Stimulated activated CD8-positive, alpha-beta memory T cell treated with anti-CD3 and anti-CD28 coated beads, Interleukin-15, amount 100 ng/mL, for 1 hour (primary cell): ENCODE data around the gene LRRC45.

Source experiments
- DNase-seq: peaks from one replicate; pipeline ENCODE4 v3.0.0-alpha.2; 2020; ENCODE audit warnings: low read depth

Gene LRRC45

DNA sequence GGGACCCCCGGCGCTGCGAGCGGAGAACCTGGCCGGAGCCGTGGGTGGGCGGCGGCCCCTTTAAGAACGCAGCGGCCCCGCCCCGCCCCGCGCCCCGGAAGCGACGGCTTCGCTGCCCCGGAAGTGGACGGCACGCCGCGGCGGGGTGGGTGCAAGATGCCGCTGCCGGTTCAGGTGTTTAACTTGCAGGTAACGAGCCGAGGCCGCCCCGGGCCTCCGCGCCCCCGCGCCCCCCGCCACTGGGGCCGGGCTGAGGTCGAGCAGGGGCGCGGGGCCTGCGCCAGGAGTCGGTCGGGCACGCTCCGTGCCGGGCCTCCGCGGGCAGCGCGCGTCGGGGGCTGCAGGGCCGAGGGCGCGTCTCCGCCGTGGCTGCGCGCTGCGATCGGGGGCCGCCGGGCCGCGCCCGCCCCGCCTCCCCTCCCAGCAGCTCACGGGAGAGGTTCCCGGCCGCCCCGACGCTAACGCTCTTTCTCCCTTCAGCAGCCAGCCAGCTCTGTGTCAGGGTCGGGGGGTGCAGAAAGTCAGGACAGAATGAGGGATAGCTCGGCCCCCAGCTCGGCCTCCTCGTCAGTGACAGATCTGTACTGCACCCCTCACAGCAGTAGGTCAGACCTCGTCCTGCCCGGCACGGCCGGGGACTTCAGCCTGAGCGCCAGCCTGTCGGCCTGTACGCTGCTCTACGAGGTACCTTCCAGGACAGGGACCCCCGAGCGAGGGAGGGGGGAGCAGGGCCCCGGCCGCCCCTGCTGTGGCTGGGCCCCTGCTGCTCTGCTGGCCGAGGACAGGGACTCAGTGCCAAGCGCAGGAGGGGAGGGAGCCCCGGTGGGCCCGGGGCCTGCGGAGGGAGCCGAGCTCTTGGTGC lies 28.9 kb downstream of the LRRC45 start, which contains the start of the genes GPS1 and RFNG:
Gene GPS1, plus strand, starts transcription at position 123 of the 862 bp plus-strand sequence. Its CDS starts 34 bp downstream, at position 157.
Gene RFNG, minus strand, starts transcription at position 36 of the 862 bp plus-strand sequence. CDS start 45 bp downstream, outside the sequence.
- DNase-seq = peak; percentile 64

DNA sequence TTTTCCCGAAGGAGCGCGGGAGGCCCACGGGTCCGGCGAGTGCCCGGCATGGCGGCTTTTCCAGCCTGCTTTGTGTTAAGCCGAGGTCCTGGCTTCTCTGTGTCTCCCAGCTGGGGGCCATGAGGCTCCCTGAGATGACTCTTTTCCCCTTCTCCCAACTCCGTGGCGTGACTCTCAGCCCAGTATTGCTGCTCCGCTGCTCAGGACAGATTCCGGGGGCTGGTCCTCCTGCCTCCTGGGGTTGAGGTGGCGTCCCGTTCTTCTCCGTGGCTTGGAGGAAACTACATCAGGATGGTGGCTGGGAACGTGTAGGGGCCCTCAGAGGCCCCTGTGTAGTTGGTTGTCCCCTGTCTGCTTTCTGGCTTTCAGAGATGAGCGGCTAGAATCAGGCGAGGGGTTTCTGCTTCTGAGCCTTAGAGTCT lies 29.5 kb downstream of the LRRC45 start:
- DNase-seq = no peak

DNA sequence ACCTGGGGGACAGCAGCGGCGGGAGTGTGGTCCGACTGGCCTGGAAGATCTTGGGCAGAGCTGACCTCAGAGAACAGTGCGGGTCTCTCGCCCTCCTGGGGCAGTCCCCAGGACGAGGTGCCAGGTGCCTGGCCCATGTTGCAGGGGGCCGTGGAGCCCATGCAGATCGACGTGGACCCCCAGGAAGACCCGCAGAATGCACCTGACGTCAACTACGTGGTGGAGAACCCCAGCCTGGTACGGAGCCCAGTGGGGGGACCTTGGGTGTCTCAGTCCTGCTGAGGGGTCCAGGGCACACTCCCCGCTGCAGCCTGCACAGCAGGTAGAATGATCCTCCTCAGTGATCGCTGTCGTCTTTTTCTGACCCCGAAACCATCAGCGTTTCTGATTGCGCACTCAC lies 30.0 kb downstream of the LRRC45 start:
- no peak for DNase-seq

DNA sequence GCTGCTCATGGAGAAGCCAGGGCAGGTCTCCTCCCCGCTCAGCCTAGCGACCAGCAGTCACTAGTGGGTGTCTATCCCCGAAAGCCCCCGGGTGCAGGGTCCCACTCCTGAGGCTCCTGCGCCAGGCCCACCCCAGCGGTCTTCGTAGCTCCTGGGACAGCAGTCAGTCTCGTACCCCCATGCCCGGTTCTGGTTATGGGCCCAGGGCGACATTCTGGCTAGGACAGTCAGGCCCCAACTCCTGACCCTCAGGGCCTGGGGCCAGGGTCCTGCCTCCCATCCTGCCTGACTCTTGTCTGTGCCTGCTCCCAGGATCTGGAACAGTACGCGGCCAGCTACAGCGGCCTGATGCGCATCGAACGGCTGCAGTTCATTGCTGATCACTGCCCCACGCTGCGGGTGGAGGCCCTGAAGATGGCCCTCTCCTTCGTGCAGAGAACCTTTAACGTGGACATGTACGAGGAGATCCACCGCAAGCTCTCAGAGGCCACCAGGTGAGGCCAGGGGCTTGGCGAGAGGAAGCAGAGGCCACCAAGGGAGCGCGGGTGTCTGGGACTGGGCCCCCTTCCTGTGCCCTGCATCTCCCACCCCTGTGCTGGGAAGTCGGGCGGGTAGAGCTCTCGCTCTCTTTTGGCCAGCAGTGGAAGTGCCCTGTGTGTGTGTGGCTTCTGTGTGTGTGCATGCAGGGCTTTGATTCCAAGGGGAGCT lies 30.6 kb downstream of the LRRC45 start:
- no peak for DNase-seq

DNA sequence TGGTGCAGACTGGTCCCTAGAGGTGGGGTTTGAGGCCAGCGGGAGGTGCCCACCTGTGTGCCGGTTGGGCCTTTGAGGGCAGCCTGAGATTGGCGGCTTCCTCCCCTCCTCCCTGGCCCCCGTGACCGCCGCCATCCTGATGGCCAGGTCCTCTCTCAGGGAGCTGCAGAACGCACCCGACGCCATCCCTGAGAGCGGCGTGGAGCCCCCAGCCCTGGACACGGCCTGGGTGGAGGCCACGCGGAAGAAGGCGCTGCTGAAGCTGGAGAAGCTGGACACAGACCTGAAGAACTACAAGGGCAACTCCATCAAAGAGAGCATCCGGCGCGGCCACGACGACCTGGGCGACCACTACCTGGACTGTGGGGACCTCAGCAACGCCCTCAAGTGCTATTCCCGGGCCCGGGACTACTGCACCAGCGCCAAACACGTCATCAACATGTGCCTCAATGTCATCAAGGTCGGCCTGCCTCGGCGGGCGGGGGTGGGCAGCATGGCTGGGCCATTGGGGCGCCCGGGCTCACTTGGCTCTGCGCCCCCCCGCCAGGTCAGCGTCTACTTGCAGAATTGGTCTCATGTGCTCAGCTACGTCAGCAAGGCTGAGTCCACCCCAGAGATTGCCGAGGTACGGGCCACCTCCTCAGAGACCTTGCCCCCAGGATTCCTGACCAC lies 31.4 kb downstream of the LRRC45 start:
- DNase-seq = no peak

DNA sequence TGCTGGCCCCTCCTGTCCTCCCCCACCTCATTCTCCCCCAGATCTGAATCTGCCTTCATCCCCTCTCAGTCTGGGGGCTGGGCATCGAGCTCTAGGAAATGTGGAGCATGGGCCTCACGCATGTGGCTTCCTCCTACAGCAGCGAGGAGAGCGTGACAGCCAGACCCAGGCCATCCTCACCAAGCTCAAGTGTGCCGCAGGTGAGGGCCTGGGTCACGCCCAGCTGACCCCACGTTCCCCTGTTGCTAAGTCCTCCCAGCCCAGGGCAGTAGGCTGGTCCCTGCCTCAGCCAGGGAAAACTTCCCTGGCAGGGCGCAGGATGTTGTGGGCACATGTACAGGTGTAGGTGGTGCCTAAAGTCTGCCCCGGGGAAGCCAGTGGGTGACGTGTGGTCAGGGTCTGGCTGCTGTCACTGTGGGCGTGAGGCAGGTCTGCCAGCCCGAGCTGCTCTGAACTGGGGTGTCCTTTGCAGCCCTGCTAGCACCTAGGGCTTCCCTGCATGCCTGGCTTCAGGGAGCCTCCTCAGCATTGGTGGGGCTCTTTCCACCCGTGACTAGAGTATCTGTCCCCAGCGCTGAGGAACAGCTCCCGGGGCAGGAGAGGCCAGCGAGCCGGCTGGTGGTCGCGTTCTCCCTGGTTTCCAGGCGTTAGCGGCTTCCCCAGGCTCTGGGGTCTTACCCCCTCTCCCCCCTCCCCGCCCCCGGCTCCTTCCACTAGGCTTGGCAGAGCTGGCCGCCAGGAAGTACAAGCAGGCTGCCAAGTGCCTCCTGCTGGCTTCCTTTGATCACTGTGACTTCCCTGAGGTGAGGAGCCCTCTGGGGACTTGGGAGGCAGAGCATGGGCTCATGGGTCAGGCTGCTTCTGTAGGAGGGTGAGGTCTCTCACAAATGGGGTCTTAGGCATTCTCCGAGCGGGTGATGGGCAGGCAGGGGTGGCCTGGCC lies 32.2 kb downstream of the LRRC45 start:
- no peak for DNase-seq

DNA sequence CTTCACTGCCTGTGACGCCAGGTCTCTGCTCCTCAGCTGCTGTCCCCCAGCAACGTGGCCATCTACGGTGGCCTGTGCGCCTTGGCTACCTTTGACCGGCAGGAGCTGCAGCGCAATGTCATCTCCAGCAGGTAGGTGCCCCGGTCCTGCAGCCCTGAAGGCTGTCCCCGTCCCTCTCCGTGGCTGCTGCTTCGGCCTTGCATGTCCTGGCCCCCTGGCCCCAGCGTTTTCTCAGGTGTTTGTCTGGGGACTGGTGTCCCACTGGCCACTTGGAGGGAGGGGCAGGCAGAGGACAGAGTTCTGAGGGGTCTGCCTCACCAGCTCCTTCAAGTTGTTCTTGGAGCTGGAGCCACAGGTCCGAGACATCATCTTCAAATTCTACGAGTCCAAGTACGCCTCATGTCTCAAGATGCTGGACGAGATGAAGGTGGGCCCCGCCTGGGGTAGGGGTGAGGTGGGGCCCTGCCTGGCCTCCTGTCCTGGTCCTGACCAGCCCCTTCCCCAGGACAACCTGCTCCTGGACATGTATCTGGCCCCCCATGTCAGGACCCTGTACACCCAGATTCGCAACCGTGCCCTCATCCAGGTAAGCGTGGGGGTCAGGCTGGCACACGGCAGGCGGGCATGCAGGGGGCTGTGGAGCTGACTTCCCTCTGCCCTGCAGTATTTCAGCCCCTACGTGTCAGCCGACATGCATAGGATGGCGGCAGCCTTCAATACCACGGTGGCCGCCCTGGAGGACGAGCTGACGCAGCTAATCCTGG lies 33.0 kb downstream of the LRRC45 start:
- DNase-seq = no peak

DNA sequence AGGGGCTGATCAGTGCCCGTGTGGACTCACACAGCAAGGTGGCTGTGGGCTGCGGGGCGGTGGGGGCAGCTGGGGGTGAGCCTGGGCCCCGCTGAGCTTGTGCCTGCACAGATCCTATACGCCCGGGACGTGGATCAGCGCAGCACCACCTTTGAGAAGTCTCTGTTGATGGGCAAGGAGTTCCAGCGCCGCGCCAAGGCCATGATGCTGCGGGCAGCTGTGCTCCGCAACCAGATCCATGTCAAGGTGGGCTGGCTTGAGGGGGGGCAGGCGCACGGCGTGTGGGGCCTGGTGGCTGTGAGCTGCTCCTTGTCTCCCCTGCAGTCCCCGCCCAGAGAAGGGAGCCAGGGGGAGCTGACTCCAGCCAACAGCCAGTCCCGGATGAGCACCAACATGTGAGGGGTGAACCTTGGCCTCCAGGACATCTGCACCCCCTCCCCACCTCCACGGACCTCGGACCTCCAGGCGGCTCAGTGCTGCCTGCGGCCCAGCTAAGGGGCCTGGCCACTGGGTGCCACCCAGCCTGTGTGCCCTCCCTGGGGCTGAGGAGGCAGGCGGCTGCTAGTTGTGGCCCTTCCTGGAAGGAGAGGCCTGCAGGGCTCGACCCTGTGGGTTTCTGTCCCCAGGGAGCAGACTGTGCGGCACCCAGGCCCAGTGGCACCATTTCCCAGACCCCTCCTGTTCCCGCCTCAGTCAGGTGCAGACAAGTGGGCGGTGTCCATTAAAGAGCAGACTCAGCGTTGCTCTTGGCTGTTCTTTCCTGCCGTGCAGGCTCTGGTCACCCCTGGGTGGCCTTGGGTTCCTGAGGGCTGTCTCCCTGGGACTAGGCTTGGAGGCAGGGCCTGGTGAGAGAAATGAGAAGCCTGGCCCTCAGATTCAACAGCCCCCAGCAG lies 33.9 kb downstream of the LRRC45 start:
- no peak for DNase-seq

DNA sequence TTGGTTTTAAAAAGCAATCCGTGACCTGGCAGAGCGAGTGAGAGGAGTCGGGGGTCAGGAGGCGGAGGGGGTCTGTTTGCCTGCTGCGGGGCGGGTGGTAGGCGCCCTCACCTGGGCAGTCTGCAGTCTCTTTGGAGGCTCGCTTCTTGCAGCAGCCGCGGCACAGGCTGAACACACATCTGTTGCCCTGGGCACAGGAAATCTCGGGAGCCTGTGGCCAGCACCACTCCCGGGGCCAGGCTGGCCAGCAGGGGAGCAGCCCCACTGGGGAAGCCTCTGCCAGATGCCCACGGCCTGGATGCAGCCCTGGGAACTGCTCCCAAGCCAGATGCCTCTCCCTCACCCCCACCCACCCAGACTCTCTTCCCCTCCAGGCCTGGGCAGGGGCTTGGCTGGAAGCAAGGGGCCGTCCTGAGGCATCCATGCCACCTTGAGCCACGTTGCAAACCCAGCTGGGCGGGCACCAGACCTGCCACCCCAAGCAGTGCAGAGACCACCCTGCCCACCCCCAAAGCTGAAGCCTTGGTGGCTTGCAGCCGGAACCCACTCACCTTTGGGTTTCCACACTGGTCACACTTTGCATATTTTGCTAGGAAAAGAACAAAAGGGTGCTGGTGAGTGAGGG lies 35.2 kb downstream of the LRRC45 start:
- DNase-seq = no peak

DNA sequence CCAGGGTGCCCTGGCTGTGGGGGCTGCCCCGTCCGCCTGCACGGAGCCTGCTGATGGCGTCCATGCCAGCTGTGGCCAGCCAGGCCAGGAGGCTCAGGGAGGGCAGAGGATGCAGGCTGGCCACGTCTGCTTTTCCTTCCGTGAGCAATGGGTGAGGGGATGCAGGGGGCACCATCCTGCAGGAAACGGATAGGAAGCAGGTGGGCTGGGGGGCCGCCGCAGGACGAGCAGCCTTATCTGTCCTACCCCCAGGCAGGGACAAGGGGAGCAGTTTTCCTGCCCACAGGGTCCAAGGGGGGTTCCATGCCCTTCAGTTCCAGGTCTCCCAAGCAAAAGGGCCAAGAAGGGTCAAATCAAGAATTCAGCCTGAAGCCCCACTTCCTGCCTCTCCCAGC lies 35.7 kb downstream of the LRRC45 start:
- no peak for DNase-seq

DNA sequence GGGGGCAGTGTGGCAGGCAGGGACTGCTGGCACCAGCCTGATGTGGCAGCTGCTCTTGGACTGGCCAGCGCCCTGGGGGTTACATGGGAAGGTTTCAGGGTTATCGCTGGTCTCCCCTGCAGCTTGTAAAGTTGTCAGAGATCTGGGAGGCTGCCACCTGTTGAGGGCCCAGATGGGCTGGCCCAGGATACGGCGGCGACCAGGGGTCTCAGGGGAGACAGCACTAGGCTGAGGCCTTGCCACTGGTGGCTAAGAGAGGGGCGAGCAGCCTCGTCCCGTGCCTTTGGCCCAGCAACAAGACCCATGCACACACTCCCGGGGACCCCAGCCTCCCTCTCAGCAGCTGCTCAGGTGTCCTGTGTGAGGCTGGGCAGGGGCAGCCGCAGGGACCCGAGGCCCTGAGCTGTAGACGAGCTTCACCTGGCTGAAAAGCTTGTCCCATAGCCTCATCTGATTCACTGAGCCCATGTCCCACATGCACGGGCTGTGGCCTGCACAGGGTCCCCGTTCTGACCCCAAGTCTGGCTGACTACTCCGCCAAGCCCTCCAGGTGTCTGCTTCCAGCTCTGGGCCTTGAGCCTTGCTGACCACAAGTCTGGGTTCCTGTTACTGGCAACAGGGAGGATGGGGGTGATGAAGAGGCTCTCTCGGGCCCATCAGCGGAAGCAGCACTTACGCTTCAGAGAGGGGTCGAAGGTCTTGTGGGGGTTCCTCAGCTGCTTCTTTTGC lies 36.3 kb downstream of the LRRC45 start:
- DNase-seq = no peak

DNA sequence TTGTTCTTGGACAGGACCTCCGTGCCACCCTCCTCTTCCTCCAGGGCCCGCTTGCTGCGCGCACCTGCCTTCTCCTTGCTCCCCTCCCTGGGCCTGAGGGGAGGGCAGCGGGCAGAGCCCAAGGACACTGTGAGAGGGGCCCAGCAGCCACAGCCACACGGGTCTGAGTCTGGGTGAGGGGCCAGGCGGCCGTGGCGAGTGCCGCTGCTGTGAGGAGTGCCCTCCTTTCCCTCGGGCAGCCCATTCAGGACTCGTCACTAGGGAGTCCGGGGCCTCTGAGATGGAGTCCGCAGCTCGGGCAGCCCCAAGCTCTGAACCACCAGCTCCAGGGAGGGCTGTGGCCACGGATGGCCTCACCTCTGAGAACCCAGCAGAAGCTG lies 36.9 kb downstream of the LRRC45 start:
- no peak for DNase-seq

DNA sequence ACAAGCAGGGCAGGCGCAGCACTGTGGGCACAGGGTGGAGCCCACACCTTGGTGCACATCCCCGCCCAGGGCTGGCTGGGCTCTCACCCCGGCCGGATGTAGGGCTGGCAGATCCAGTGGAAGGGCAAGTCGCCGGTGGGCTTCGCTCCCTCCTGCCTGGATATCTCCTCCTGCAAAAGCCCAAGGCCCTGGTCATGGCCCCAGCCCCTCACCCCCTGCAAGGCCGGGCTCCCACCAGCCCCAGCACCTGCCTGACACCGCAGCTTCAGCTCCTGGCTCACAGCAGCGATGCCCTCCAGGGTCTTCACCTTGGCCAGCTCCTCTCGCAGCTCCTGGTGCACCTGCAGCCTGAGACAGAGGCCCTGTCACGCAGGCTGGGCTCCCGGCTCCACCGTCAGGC lies 37.5 kb downstream of the LRRC45 start:
- DNase-seq = no peak

DNA sequence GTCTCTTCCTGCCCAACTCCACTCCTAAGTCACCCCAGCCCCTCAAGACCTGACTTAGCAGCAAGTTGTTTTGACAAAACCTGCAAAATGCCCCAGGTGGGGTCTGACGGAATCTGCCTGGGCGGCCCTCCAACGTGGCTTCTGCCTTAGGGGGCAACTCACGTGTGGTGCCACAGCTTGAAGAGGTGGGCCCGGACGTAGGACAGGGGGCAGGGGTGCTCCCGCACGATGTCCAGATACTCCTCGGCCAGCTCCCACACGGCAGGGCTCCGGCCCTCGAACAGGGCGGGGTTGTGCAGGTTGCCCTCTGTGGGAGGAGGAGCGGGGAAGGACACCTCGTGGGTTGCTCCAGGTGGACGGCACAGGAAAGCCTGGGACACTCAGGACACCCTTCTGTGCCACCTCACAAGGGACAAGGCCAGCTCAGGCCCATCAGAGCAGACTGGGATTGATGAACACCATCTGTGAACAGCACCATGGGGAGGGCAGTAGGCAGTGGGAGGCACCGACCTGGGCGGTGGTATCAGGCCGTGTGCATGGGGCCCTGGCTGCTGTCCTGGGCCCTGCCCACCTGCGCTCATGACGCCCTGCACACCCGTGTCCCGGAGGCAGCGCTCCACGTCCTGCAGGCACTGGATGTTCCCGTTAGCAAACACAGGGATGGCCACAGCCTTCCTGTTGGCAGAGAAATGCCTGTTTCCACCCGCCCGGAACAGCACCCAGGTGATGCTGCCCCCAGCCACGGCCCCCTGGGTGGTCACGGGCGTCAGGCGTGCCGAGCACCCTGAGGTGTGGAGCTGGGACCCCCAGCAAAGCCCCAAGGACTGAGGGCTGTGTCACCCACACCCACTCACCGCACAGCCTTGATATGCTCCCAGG lies 38.2 kb downstream of the LRRC45 start:
- no peak for DNase-seq

DNA sequence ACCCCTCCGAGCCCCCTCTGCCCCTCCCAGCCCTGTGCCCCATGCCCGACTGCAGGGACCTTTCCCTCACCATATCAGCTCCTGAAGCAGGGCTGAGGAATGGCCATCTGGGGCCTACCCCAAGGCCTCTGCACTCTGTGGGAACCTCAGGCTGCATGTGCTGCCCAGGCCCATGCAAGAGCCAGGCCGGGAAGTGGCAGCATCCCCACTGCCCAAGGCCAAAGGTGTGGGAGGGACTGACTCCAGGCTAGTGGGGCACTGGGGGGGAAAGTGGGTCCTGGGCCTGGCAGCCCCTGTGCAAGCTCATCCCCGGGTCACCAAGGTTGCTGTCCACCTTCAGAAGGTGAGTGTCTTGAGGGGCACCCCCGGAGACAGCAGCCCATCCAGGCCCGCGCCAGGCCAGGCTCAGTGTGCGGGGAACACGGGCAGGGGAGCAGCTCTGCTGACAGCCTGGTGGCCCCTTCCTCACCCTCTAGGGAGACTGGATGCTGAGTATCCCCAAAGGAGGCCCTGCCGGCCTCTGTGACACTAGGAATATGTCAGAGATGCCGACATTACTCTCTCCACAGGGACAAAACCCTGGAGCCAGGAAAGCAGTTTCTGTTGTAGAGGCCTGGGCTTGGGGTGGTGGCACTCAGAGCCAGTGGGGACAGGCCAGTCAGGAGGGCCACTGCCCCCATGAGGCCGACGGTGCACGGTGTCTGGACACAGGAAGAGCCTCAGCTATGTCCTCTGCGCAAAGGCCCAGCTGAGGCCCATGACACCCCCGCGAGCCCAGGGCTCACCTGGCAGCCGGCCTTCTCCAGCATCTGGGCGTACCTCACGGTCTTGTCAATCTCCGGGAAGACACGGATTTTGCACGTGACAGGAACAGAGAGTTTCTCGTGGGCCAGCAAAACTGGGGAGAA lies 39.2 kb downstream of the LRRC45 start:
- no peak for DNase-seq

DNA sequence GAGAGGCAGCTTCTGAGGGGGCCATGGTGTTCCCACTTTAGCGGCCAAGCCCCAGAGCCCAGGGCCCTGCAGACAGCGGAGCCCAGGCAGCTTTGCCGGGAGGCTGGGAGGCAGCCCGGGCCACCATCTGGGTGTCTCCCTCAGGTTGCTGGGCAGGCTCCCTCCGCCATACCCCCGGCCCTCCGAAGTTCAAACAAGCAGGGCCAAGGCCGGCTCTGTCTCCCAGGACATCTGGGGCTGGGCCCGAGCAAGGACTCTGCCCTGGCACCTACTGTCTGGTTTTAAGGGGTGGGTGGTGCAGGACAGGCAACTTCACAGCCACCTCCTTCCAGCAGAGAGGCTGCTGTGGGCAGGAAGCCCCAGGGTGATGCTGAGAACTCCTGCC lies 39.9 kb downstream of the LRRC45 start:
- no peak for DNase-seq
